Measurements from ENCODE around the gene TMEM52.

The TMEM52 gene

GRCh38 chr1:1939296-1940122 is 20.4 kb upstream of the TMEM52 start:
- TF ChIP-seq CTCF (IDR thresholded peaks at IDR 0.05; ENCODE audit: borderline replicate concordance, extremely low read depth, low read length, poor library complexity, severe bottlenecking) (no peak), EZH2 (IDR thresholded peaks at IDR 0.05; ENCODE audit: borderline replicate concordance, low read depth, low read length, severe bottlenecking) (no peak)
- no peaks in the 10 kb centered on the region for H3K27me3 ChIP-seq (ENCODE audit: insufficient read depth, low read length, poor library complexity)
- peaks cover 8% of the 10 kb centered on the region for H3K4me1 ChIP-seq (ENCODE audit: insufficient read depth, low read length)
- H3K36me3 ChIP-seq (ENCODE audit: insufficient read depth, low read length), result no peaks in the 10 kb centered on the region
- peaks cover 4% of the 10 kb centered on the region for H3K9me3 ChIP-seq (ENCODE audit: insufficient read depth, low read length, severe bottlenecking)
- no peaks in the 10 kb centered on the region for H3K79me2 ChIP-seq (ENCODE audit: insufficient read depth, low read length)
- no peaks in the 10 kb centered on the region; the same call in 1 of the 2 replicates for H4K20me1 ChIP-seq (ENCODE audit: insufficient read depth, low read length)
- H3K9ac ChIP-seq (ENCODE audit: low read depth, low read length), result no peak overlapping the region
- no peak overlapping the region for H3K27ac ChIP-seq (ENCODE audit: low read length)
- no peak overlapping the region for H3K4me3 ChIP-seq (ENCODE audit: low read depth in 1 of 2, low read length in 2 of 2)
- no peak overlapping the region for H3K4me2 ChIP-seq (ENCODE audit: insufficient read depth, low read length)
- no peak overlapping the region for H2AFZ ChIP-seq (ENCODE audit: low read depth, low read length)
- ATAC-seq (ENCODE audit: insufficient read depth, low read depth), result no peak
- no peak for DNase-seq

DNA sequence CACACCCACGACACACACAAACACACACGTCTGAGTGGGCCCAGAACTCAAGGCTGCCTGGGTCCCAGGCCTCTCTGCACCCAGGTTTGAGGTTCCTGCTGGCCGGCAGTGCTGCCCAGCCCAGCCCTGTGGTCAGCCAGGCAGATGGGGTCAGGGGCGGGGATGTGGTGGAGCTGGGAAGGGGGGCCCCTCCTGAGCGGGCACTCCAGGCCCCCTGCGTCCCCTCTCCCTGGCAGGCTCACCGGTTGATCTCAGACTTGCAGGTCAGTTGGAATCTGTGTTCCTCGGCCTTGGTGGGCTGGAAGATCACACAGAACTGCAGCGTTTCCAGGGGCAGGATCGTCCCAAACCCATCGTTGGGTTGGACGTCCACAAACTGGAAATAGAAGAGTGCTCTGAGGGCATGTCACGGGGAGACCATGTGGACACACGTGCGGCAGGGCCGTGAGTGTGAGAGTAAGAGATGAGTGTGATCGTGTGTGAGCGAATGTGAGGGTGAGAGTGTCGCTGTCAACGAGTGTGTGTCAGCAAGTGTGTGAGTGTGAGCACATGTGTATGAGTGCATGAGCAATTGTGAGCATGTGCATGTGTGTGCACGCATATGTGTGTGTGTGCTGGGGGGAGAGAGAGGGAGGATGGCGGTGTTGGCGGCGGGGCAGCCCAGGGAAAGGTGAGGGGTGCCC is 19.7 kb upstream of the TMEM52 start:
- Histone ChIP-seq H2AFZ (ENCODE audit: low read depth, low read length) (no peak overlapping the region), H3K79me2 (ENCODE audit: insufficient read depth, low read length) (no peaks in the 10 kb centered on the region), H3K9ac (ENCODE audit: low read depth, low read length) (no peak overlapping the region), H3K27ac (ENCODE audit: low read length) (no peak overlapping the region), H4K20me1 (ENCODE audit: insufficient read depth, low read length) (no peaks in the 10 kb centered on the region; the same call in 1 of the 2 replicates), H3K4me2 (ENCODE audit: insufficient read depth, low read length) (no peak overlapping the region), H3K36me3 (ENCODE audit: insufficient read depth, low read length) (no peaks in the 10 kb centered on the region), H3K4me3 (ENCODE audit: low read depth in 1 of 2, low read length in 2 of 2) (no peak overlapping the region), H3K4me1 (ENCODE audit: insufficient read depth, low read length) (peaks cover 3% of the 10 kb centered on the region), H3K27me3 (ENCODE audit: insufficient read depth, low read length, poor library complexity) (no peaks in the 10 kb centered on the region), H3K9me3 (ENCODE audit: insufficient read depth, low read length, severe bottlenecking) (peaks cover 10% of the 10 kb centered on the region)
- TF ChIP-seq CTCF (IDR thresholded peaks at IDR 0.05; ENCODE audit: borderline replicate concordance, extremely low read depth, low read length, poor library complexity, severe bottlenecking) (no peak), EZH2 (IDR thresholded peaks at IDR 0.05; ENCODE audit: borderline replicate concordance, low read depth, low read length, severe bottlenecking) (no peak)
- DNase-seq, result no peak
- ATAC-seq (ENCODE audit: insufficient read depth, low read depth), result no peak

DNA sequence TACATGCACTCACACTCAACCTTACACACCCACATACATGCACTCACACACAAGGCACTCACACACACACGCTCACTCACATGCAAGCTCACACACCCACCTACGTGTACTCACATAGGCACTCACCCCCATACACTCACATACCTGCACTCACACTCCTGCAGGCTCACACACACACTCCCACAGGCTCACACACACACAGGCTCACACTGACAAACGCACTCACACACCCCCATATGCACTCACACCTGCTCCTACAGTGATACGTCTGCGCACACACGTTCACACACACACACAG is 19.1 kb upstream of the TMEM52 start:
- Histone ChIP-seq H3K4me1 (ENCODE audit: insufficient read depth, low read length) (no peaks in the 10 kb centered on the region), H3K36me3 (ENCODE audit: insufficient read depth, low read length) (no peaks in the 10 kb centered on the region), H3K27ac (ENCODE audit: low read length) (no peak overlapping the region), H3K4me2 (ENCODE audit: insufficient read depth, low read length) (no peak overlapping the region), H3K9me3 (ENCODE audit: insufficient read depth, low read length, severe bottlenecking) (peaks cover 10% of the 10 kb centered on the region), H2AFZ (ENCODE audit: low read depth, low read length) (no peak overlapping the region), H4K20me1 (ENCODE audit: insufficient read depth, low read length) (no peaks in the 10 kb centered on the region; the same call in 1 of the 2 replicates), H3K4me3 (ENCODE audit: low read depth in 1 of 2, low read length in 2 of 2) (no peak overlapping the region), H3K9ac (ENCODE audit: low read depth, low read length) (no peak overlapping the region), H3K27me3 (ENCODE audit: insufficient read depth, low read length, poor library complexity) (no peaks in the 10 kb centered on the region), H3K79me2 (ENCODE audit: insufficient read depth, low read length) (no peaks in the 10 kb centered on the region)
- ATAC-seq (ENCODE audit: insufficient read depth, low read depth), result no peak
- DNase-seq, result no peak
- TF ChIP-seq CTCF (IDR thresholded peaks at IDR 0.05; ENCODE audit: borderline replicate concordance, extremely low read depth, low read length, poor library complexity, severe bottlenecking), result no peak
- no peak for TF ChIP-seq EZH2 (IDR thresholded peaks at IDR 0.05; ENCODE audit: borderline replicate concordance, low read depth, low read length, severe bottlenecking)

All from DND-41 (cell line).